OCI-LY3 (cell line): Measurements from ENCODE around the gene TIAM2.

Experiments used
- CTCF ChIP-seq: fragments of 200-600, 300-600 bp; sonication (generic); IDR thresholded peaks from 2 replicates; pipeline ENCODE4 v1.5.1; 2014; ENCODE audit warnings: antibody characterized with exemption, low read length, low read depth
- EZH2phosphoT487 ChIP-seq: fragments of 200-600 bp; shearing (Covaris generic); IDR thresholded peaks from 2 replicates; pipeline ENCODE4 v1.6.1; 2018; ENCODE audit warnings: antibody characterized with exemption, mixed run types, low read depth

DNA sequence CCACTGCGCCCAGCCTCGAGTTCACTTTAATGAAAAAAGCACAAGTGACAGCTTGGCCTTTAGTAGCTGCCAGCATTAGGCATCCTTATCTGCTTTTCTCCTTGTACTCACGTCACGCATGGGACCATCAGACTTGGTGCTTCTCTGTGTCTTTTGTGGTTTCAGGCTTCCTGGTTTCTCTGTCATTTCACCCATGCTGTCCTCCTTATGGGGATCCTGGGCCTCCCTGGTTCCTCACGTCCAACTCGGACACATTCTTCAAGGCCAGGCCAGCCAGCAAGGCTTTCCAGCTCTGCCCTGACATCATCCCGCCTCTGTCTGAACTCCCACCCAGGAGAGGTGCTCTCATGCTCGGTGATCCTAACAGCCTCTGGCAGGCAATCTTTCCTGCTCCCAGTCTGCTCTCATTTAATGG lies 83.2 kb downstream of the TIAM2 start:
- no peak for TF ChIP-seq CTCF
- no peak for TF ChIP-seq EZH2phosphoT487
